HG03521 (cell line): ENCODE data around the gene PGA4.
"Not testable (repeated sequence)": the region's sequence is repeated elsewhere in the genome, so short reads cannot be mapped to it uniquely, and the experiment has no call there.

Source experiments
- ATAC-seq: cut with Tn5 transposase; IDR thresholded peaks from one replicate; pipeline ENCODE4 v1.9.1; 2021; ENCODE audit warnings: mild to moderate bottlenecking, moderate library complexity; ENCODE audit not compliant: unreplicated experiment

Gene PGA4

DNA sequence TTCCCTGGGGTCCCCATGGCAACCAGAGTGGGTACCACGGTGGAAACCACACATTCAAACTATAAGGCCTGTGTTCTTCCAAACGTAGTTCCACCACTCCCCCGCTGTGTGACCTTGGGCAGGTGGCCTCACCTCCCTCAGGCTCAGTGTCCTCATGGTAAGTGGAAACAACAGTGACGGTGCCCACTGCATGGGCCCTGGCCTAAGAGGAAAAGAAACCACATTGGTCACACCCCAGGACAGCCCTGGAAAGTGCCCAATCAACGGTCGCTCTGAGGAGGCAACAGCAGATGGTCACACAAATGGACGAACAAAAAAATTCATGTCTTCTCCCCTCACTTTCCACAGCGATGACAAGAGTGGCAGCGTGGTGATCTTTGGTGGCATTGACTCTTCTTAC, 25.9 kb downstream of the PGA4 start:
- ATAC-seq: not testable (repeated sequence)

DNA sequence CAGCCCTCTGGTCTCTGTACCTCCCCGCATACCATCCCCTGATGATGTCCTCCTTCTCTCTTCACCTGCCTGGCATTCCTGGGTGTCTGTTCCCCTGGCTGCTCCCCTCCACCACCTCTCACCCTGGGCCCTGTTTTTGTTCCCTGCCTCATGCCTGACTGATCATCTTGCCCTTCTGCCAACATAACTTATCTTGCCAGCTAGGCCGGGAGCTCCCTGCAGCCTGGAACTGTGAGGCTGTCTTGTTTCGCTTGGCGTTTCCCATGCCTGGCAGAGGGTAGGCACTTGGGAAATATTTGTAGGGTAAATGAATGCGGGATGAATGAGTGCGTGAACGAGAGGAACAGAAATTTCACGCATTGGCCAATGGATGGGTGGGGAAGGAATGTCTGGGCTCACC, 27.1 kb downstream of the PGA4 start:
- ATAC-seq: not testable (repeated sequence)

DNA sequence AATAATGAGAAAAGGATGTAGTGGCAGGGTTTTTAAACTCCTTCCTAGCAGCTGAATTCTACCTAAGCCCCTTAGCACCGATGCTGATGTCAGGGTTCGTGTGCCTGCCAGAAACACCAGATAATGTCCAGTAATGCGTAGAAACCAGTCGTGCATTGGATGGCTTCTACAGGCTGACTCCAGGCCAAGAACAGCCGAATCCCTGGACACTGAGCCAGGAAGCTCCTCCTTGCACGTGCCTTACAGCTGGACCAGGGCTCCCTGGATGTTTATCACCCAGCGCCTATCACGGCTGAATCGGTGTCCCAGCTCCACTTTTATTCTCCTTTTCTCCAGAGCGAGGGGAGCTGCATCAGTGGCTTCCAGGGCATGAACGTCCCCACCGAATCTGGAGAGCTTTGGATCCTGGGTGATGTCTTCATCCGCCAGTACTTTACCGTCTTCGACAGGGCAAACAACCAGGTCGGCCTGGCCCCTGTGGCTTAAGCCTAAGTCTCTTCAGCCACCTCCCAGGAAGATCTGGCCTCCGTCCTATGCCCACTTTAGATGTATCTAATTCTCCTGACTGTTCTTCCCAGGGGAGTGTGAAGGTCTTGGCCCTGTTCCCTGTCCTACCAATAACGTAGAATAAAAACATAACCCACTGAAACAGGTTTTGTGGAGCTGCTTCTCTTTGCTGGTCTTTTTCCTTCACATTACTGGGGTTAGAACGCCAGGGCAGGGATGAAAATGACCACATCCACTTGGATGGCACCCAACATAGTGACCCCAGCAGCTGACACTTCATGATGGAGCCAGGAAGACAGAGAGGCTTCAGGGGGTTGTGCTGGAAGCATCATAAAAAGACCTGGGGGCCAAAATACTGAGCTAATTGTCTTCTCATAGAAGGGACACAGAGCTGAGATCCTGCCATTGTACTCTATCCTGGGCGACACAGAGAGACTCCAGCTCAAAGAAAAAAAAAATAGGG, 28.9 kb downstream of the PGA4 start:
- not testable (repeated sequence) for ATAC-seq

DNA sequence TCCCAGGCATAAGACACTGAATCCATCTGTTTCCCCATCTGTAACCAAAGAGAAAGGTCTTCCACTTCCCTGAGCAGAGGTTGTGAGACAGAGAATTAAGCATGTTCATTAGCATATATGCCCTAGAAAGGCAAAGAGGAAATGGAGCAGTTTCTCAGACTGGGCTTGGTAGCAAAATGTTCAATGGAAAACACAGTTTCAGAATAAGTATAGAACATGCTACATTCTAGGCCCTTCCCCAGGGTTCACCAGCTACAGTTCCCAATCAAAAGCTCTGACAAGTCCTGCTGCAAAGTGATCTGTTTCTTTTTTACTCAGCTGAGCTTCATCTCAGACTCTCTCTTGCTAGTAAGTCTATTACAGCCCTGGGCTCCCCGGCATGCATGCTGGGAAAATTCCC, 30.2 kb downstream of the PGA4 start:
- ATAC-seq: not testable (repeated sequence)

GRCh38 chr11:61254403-61255025, 32.4 kb downstream of the PGA4 start:
- ATAC-seq: peak; percentile 50

DNA sequence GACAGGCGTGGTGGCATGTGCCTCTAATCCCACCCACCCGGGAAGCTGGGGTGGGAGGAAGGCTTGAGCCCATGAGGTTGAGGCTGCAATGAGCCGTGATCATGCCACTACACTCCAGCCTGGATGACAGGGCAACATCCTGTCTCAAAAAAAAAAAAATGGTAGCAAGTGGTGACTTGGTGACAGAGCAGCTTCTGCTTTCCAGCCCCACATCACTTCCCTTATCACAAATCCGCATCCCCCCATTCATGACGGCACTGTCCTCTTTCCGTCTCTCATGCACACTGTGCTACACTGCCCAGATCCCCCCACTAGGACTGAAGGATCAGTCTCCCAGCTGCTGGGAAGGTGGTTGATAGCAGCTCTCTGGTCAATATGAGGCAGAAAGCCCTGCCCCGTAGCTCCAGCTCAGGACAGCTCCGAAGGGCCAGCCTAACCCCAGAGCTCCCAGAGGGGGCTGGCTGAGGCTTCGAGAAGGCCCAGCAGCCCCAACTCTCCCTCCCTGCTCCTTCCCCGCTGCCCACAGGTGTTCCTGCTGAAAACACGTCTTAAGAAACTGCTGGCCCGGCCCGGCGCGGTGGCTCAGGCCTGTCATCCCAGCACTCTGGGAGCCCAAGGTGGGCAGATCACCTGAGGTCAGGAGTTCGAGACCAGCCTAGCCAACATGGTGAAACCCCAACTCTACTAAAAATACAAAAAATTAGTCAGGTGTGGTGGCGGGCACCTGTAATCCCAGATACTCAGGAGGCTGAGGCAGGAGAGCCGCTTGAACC, 34.7 kb downstream of the PGA4 start:
- ATAC-seq: no peak

DNA sequence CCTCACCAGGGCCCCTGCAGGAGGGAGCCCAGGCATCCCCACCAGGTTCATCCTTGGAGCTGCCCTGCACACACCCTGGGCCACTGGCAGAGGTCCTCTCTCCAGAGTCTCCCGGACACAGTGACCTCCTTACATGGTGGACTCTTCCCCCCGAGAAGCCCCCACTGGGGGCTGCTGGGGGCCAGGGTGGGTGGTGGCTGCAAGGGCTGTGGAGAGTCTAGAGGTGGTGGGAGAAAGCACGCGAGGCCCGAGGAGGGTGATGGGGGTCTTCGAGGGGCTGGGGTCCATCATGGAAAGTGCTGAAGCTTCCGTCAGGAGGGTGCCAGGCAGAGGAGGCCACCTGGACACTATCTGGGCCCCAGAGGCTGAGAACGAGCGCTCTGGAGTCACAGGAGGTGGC, 36.4 kb downstream of the PGA4 start:
- ATAC-seq: no peak

DNA sequence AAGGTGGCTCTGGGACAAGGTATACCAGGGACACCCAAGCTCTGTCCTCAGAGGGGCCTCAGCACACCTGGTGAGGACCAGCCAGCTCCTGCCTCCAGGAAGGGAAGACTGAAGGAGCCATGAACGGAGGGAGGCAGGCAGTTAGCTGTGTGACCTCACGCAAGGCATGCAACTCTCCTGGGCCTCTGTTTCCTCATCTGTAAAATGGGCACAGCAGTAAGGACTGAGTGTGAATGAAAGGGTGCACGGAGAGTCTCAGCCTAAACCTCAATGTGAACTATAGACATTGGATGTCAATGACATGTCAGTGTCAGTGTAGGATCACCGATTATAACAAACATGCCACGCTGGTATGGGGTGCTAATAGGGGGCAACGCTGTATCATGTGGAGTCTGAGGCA, 37.2 kb downstream of the PGA4 start:
- no peak for ATAC-seq

GRCh38 chr11:61264371-61264770, 42.2 kb downstream of the PGA4 start:
- no peak for ATAC-seq

- no peak for ATAC-seq
These were observed 42.6 kb downstream of the PGA4 start for GRCh38 chr11:61264795-61265194.

- no peak for ATAC-seq
These were observed 43.2 kb downstream of the PGA4 start for GRCh38 chr11:61265357-61265756.

- no peak for ATAC-seq
These were observed 44.5 kb downstream of the PGA4 start for GRCh38 chr11:61266602-61267001.

DNA sequence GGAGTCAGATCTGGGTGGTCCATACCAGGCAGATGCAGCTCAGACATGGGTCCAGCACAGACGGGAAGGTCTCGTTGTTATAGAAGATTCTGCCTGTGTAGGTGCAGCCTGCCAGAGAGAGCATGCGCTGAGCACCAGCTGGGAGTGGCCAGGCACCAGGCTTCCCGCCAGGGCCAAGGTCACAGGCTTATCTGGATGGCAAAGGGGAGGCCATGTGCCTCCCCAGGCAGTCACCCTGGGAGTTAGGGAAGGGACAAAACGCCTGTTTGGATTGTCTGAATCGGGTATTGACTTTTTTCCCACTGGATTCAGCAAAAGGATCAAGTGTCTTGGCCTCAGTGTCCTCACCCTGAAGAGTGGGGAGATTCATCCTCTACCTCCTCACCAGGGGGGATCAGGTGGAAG, 45.3 kb downstream of the PGA4 start:
- ATAC-seq: no peak

DNA sequence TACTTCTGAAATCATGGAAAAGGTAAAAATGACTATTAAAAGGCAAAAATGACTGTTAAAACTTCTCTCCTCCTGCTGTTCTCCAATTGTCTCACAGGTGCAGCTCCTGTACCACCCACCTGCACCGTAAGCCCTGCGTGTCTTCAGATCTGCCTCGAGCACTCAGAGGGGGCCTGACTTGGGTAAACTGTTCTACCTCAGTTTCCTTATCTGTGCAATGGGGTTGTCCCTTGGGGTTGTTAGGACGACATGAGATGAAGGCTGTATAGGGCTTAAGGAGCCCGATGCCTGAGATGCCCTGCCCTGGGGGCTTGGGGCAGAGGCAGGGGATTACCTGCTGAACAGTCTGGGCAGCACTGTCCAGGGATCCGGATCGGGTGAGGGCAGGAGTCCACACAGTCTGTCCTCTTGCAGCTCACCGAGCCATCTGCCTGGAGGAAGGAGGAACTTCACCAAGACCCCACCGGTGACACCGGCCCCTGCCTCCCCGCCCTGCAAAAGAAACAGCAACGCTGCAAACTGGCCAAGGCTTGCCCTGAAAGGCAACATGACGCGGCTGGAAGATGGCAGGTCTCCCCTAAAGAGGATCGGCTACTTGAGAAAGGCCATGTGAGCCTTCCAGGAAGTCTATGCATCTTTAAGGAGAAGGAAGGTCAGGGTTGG, 46.6 kb downstream of the PGA4 start:
- ATAC-seq: no peak

DNA sequence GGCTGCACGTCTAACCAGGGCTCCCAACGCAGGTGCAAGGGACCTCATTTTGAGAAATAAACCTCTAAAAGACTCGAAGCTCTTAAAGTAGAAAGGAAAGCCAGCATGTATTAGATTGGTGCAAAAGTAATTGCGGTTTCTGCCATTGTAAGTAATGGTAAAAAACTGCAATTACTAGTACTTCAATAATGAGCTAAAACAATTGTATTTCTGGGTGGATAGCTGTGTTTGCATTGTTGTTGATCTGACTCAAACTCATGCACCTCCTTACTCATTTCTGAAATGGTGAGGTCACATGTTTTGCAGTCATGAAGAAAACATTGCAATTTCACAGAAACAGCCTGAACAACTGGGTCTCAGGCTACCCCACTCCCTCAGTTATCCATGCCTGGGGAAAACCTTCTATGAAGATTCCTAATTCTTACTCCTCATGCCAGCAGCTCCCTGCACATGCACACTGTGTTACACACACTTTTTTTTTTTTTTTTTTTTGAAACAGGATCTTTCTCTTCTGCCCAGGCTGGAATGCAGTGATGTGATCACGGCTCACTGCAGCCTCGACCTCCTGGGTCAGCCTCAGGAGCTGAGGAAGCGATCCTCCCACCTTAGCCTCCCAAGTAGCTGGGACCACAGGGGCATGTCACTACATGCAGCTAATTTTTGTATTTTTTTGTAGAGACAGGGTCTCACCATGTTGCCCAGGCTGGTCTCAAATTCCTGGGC, 48.4 kb downstream of the PGA4 start:
- ATAC-seq: no peak

- ATAC-seq: no peak
These were observed 50.6 kb downstream of the PGA4 start for GRCh38 chr11:61272731-61273130.

- no peak for ATAC-seq
These were observed 51.3 kb downstream of the PGA4 start for GRCh38 chr11:61273178-61274078.

- ATAC-seq: no peak
These were observed 51.9 kb downstream of the PGA4 start for GRCh38 chr11:61274084-61274483.

DNA sequence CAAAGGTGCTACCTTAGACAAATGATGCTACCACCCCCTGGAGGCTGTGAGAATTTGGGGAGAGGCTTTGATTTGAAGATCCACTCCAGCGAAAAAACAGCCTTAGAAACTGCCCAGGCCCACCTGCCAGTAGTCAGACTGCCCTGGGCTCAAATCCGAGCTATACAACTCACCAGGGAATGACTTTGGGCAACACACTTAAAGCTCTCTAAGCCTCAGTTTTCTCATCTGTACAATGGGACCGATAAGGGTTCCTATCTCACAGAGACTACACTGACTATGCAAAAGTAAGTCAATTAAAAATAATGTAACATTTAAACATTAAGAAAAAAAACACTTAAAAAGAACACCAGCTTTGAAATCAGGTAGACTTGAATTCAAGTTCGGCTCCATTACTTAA, 53.0 kb downstream of the PGA4 start:
- no peak for ATAC-seq
